Measurements from ENCODE around the gene PPP2R2C. TPM values are rescaled to one million over a fixed set of nuclear protein-coding genes. Genes with fewer than 3 reads are reported as not detected.
A peak's percentile ranks its signal among the peaks of the same experiment; 100 is the strongest.

PPP2R2C gene
- total RNA-seq, 1 donor from 2014 or later: 0.13 TPM

DNA sequence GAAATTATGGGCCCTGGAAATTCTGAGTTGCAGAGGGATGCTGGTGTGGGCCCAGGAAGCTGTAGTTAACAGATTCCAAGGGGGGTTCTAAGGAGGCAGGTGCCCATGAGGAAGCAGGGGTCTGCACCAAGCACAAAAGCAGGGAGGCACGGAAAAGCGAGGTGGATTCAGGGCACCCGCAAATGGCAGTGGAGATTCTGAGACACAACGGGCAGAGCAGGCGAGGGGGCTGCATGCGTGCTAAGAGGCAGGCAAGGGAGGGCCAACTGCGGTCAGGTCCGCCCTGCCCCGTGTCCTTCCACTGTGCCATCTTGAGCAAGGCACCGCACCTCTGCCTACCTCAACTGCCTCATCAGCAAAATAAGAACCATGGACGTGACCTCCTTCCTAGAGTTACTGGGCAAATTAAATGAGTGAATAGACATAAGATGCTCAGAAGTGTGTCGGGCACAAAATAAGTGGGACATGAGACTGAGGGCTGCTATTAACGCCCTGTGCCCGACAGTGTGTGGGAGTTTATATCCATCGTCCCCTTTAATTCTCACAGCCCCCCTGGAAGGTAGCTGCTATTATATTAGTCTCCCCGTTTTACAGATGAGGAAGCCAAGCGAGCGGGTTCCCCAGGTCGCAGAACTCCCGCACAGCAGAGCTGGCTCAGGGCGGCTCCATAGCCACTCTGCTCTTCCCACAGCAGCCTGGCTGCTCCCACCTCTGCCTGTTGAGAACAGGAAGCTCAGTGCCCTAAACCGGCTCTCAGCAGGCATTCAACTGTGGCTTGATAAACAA is 67.6 kb downstream of the PPP2R2C start:
- DNase-seq (ENCODE audit: low spot score) (no peak), ATAC-seq (no peak)

DNA sequence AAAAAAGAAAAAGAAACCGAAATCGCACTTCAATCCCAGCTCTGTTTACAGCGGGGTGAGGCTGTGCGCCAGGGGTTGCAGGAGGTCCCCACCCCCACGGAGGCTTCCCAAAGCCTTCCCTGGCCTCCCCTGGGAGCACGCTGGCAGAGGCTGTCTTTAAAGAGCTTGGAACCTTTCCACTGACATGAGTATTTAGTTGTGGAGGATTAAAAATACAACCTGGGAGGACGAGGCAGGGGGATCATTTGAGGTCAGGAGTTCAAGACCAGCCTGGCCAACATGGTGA is 69.1 kb downstream of the PPP2R2C start:
- ATAC-seq (no peak), DNase-seq (ENCODE audit: low spot score) (no peak)

DNA sequence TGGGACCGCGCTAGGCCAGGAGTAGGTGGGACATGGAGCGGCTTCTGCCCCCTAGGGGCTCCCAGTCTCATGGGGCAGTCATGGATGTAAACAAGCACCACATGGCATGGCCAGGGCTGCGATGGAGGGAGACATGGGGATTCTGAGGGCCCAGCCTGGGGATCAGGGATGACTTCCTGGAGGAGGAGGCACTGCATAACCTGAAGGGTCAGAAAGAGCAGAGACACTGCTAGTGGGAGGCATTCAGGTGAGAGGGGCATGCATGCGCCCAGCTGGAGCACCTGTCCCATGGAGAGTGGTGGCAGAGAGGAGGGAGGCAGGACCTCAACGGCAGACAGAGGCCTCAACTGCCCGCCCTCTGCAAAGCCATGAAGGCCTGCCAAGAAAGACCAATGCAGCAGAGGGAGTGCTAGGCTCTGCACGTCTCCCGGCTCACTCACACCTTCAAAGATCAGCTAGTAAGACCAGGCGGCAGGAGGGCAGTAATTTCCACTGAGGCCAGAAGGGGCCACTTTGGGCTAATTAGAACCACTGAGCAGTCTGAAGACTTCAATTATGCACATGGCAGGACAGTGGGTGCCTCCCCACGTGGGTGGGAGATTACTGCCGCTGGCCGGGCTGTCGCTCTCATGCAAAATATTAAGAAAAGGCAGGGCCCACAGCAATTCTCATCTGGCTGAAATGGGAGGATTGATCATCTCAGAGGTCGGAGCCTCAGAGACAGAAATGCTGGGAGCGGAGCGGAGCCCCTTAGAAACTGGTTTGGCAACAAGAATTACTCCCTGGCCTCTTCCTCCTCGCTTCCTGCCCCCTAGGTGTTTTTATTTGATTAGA is 69.6 kb downstream of the PPP2R2C start:
- no peak for ATAC-seq
- no peak for DNase-seq (ENCODE audit: low spot score)

DNA sequence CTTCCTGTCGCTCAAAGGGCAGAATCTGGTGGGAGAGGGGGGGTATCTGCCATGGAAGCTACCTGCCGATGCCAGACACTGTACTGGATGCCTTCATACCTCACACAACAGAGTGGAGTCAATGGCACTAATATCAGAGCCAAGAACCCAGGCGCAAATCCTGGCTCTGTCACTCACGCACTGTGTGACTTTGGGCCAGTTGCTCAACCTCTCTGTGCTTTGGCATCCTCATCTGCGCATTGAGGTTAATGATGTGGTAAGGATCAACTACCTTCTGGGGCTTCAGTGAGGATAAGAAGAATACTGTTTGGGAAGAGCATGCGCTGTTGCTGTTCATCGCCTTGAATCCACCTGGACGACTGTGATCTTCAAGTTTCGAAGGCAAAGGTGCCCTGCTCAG is 70.6 kb downstream of the PPP2R2C start:
- ATAC-seq: no peak
- no peak for DNase-seq (ENCODE audit: low spot score)

DNA sequence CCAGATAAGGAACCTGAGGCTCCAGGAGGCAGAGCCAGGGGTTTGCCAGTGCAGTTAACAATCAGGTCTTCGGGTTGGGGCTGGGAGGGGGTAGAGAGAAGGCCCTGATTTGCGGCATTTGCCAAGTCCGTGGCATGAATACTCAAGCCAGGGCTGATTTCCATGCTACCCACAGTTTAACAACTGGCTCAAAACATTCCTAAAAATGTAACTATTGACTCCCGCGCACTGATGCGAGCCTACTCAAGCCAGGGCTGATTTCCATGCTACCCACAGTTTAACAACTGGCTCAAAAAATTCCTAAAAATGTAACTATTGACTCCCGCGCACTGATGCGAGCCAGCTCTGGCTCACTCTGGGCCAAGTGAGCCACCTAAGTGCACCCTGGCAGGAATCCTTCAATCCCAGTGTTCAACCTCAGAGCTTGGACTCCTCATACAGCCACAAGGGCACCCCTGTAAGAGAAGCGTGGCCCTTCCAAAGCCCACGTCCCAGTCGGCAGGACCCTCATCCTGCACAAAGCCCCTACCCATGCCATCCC is 75.6 kb downstream of the PPP2R2C start:
- DNase-seq (ENCODE audit: low spot score) (no peak), ATAC-seq (no peak)

DNA sequence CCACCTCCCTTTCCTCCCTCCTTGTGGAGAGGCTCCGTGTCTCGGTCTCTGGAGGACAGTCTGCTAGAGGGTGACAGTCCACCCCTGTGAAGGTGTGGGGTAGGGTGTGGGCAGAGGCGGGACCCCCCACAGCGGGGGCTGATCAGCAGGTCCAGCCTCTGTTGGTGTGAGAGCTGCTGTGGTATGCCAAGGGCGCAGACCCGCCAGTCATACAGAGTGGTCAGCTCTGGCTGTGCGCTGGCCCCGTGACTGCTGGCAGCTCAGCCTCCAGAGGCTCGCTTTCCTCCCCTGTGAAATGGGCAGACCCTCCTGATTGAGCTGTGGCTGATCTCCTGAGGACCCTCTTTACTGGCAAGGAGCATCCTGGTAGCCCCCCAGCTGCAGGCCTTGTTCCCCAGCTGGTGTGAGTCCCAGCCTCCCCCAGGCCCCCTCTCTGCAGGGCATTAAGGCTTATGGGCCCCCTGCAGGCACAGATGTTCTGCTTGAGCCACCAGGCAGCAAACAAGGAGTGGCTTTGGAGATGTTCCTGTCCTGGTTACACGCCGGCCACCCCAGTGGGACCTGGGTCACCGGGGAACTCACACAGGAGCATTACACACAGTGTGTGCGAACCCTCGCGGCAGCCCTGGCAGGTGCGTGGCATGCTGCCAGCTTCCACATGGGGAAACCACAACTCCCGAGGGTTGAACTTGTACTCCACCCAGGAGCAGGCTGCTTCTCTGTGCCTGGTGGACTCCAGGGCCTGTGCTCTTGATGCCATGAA is 76.8 kb downstream of the PPP2R2C start:
- ATAC-seq (no peak), DNase-seq (ENCODE audit: low spot score) (no peak)

DNA sequence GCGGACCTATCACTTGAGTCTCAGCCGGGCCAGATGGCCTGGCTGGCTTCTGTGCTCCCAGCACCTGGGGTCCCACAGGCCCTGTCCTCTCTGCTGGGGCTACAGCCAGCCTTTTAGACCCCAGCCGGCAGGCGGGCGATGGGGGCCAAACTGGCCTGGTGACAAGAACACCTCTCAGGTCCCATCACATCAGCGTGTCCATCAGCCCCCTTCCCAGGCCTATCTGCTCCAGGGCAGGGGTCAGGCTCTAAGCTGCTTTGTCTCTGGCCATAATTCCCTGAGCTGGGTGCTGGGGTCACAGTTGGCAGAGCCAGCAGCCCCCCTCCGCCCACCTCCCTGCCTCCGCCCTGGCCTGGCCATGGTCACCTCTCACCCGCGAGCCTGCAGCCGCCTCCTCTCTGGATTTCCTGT is 77.7 kb downstream of the PPP2R2C start:
- ATAC-seq: no peak
- no peak for DNase-seq (ENCODE audit: low spot score)

DNA sequence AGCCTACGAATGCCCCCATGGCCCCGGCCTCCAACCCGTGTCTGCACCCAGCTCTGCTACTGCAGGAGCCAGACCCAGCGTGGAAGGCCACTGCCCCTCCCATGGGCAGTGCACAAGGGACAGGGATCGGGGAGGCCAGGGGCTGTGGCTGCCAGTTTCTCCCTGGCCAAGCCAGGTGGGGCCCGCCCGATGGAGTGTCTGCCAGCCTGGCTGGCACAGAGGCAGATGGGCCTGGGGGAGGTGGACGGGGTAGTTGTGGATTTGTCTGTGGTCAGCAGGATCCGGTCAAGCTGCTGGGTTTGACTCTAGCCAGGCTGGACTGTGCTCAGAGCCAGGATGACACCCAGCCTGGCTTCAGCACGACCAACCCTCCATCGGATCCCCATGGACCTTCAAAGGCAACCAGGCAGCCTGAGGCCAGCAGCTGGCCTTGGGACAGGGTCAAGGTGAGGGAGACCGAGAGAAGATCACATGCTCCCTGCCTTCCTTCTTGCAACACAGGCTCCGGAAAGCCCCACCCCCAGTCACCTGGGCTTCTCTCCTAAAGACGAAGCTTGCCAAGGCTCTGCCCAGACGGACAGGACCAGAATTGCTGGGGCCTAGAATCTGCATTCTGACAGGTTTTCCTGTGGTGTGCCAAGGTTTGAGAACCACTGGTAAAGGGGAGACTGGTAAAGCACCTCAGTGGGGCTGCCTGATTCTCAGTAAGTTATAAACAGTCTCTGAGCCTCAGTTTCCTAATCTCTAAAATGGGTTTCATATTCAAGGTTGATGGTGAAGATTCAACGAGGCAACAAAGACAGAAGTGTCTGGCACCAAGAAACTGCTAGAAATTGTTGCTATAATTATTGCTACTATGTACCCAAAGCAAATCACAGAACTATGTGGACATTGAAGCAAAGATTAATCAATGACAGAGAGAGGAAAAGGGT is 78.6 kb downstream of the PPP2R2C start:
- DNase-seq (ENCODE audit: low spot score) (no peak), ATAC-seq (peak; percentile 30)

DNA sequence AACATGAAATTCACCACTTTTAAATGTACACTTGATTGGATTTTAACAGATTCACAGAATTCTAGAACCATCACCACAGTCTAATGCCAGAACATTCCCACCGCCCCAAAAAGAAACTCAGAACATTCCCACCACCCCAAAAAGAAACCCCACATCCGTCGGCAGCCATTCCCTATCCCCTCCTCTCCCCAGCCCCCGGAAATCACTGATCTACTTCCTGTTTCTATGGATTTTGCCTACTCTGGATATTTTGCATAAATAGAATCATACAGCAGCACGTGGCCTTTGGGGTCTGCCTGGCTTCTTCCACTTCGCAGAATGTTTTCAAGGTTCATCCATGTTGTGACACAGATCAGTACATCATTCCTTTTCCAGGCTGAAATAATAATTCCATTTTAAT is 79.3 kb downstream of the PPP2R2C start:
- no peak for ATAC-seq
- DNase-seq (ENCODE audit: low spot score): no peak

DNA sequence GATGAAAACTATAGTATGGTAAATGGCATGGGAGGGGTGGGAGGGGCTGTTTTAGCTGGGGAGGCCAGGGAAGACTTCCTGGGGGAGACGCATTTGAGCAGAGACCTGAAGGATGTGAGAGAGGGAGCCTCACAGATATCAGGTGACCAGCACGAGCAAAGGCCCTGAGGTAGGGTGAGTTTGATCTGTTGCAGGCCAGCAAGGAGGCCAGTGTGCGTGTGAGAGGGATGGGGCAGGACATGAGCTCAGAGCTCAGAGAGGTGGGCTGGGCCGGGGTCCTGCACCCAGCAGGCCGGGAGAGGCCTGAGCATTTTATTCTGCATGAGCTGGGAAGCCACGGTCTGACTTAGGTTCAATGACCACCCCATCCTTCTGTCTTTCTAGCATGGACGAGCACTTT is 80.0 kb downstream of the PPP2R2C start:
- ATAC-seq (no peak), DNase-seq (ENCODE audit: low spot score) (no peak)

DNA sequence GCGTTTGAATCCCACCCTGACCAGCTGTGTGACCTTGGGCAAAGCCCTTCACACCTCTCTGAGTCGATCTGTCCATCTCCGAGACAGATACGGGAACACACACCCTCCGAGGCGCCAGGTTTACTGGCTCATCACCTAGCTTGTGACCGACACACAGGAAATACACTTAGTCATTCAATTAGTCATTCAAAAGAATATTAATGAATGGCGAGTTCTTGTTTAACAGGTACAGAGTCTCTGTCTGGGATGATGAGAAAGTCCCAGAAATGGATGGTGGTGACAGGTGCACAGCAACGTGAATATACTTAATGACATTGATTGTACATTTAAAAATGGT is 80.6 kb downstream of the PPP2R2C start:
- DNase-seq (ENCODE audit: low spot score) (no peak), ATAC-seq (no peak)

DNA sequence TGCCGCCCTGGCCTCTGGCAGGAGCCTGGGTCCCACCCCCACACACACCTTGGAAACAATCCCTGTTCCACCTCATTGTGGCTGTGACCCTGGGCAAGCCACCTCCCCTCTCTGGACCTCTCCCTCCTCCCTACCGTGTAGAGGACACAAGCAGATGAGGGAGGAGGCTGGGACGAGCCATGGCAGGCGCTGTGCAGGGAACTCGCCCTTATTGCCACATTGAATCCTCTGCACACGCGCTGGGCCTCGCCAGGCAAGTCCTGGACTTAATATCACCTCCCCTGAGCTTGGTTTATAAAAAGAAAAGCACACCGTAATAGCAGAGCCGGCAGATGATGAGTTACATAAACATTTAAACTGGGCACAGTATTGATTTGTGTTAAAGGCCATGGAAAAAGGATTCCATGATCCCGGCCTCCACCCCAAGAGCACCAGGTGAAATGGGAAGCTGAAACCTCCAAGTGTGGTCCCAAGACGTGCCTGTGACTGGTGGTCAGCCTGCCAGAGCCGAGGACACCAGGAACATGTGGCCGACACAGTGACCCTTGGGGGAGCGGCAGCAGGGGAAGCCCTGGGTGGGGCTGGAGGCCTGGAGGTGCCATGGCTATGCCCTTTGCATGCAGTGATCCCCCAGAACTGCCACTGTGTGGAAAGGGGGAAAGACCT is 81.1 kb downstream of the PPP2R2C start:
- no peak for ATAC-seq
- DNase-seq (ENCODE audit: low spot score): no peak

DNA sequence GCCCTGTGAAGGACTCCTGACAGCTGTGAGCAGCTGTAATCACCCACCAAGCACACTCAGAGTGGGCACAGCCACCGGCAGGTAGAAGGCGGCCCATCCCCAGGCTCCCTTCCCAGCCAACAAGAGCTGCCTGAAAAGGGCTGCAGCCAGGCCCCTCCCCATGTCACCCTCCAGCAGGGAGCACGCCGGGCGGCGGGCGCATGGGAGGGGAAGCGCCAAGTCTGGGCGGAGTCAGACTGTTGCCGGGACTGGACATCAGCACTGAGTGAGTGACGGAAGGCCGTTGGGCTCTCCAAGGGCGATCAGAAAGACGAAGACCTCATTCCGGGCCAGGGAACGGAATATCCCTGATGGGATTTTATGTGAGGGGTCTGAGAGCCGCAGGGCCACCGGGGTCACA is 82.1 kb downstream of the PPP2R2C start:
- no peak for DNase-seq (ENCODE audit: low spot score)
- ATAC-seq: peak; percentile 58

DNA sequence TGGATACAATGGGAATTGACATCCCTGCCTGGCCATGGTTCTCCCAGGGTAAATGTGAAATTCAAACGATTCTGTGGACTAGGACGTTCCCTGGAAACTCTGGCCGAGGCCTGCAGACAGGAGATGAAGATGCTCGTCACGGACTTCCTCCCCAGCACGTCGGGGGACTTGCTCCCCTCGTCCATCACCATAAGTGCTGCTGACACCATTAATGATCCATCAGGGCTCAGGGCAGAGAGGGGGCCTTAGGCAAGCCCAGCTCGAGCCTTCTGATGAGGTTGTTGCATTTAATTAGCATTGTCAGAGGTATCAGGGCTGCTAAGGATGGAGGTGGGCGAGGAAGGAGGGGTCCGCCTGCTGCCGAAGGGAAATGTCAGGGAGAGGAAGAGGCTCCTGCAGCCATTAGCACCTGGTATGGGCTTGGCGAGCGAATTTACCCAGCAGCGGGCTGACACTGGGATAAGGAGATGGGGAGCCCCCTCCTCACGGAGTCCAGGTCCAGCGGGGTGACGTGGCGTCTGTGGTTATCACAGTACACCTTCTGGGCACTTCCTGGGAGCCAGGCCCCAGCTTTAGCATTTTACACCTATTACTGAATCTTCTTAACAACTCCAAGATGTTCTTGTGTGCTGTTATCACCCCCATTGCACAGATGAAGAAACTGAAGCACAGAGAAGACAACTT is 83.1 kb downstream of the PPP2R2C start:
- no peak for DNase-seq (ENCODE audit: low spot score)

DNA sequence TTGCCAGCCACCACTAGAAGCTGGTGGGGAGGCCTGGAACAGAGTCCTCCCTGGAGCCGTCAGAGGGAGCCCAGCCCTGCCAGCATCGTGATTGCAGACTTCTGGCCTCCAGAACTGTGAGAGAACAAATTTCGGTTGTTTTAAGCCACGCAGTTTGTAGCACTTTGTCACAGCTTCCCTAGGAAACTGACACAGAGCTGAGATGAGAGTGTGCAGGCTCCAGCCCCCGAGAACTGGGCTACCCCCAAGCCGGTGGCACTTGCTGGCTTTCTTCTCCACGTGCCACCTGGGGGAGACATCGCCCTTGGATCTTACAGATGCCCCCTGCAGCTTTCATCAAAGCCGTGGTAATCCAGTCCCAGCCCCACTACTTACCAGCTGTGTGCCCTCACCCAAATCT is 83.7 kb downstream of the PPP2R2C start:
- DNase-seq (ENCODE audit: low spot score): no peak
- ATAC-seq: no peak

More for the DNA sequence above, 83.1 kb downstream of the PPP2R2C start:
- ATAC-seq: no peak

DNA sequence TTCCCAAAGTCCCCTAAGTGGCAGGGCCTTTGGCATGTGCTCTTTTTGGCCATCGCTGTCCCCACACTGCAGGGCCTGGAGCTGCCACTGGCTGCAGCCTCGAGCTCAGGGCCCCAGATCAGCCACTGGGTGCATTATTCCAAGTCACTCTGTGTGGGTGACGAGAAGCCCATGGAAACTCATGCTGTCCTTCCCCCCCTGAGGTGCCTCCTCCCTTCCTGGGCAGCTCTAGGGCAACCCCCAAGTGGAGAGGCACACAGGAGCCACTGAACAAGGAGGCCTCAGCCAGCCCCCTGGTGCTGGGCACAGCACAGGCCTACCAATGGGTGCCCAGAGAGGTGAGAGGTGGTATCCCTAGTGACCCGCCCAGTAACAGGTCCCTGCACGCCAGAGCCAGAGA is 84.5 kb downstream of the PPP2R2C start:
- DNase-seq (ENCODE audit: low spot score) (no peak), ATAC-seq (no peak)

DNA sequence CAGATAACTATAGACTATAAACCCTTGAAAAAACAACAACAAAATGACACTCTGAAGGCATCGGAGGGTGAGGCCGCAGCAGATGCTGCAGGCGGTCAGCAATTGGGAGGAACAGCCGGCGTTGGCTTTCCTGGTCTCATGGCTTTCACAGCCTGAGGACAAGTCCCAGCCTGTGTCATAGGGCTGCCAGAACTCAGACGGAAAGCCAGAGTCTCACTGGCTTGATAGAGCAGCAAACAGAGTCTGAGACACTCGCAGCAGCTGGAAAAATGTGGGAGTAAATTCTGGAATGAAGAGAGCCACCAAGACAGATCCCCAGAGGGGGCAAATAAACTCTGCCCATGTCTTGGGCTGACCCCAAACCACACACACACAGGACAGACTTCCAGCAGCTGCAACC is 86.3 kb downstream of the PPP2R2C start:
- DNase-seq (ENCODE audit: low spot score) (no peak), ATAC-seq (no peak)

DNA sequence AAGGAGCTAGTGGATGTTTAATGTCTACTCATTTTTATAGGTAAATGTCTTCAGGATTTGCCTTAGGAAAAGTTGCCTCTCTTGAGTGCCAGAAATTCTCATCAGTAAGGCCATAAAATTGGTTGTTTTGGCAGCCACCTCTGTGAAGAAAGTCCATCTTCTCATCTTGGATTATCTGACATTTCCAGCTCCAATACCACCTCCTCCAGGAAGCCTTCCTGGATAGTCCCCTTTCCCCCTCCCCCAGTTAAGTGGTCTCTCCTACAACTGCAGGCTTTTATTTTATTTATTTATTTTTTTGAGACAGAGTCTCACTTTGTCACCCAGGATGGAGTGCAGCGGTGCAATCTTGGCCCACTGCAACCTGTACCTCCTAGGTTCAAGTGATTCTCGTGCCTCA is 87.1 kb downstream of the PPP2R2C start:
- no peak for DNase-seq (ENCODE audit: low spot score)
- ATAC-seq: no peak

DNA sequence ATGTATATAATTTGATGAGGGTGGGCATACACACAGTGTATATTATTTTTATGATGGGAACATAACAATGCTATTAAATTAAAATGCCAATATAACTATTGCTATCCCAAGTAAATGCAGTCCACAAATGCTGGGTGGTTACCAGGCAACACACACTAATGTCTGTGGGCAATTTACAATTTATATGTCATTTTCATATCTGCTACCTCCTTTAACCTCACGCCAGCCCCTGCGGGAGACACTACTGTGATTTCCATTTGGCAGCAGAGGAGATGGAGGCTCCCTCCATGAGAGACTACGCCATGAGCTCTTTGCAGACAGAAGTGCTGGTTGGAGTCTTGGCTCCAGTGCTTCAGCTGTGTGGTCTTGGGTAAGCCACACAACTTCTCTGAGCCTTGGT is 87.9 kb downstream of the PPP2R2C start:
- ATAC-seq (no peak), DNase-seq (ENCODE audit: low spot score) (no peak)
